SJCRH30 (cell line): ENCODE measurements around the gene PITPNM3. TPM values are rescaled to one million over a fixed set of nuclear protein-coding genes. Genes with fewer than 3 reads are reported as not detected.

Experiments
- DNase-seq, 2 experiments: peaks; one replicate each; pipeline ENCODE4 v3.0.0-alpha.2; 2015 to 2020
- H3K27ac ChIP-seq: fragments of 250-450 bp; sonication (Bioruptor Pico); 2 replicates; pipeline ENCODE4 v1.5.1; 2020; ENCODE audit warnings: mild to moderate bottlenecking, moderate library complexity
- H3K27me3 ChIP-seq: fragments of 250-450 bp; sonication (Bioruptor Pico); 2 replicates; pipeline ENCODE4 v1.5.1; 2020; ENCODE audit warnings: mild to moderate bottlenecking, moderate library complexity
- H3K36me3 ChIP-seq: fragments of 250-450 bp; sonication (Bioruptor Pico); 2 replicates; pipeline ENCODE4 v1.5.1; 2020; ENCODE audit warnings: mild to moderate bottlenecking, moderate library complexity
- H3K4me1 ChIP-seq: fragments of 250-450 bp; sonication (Bioruptor Pico); 2 replicates; pipeline ENCODE4 v1.5.1; 2020; ENCODE audit warnings: mild to moderate bottlenecking, moderate library complexity
- H3K4me3 ChIP-seq: fragments of 250-450 bp; sonication (Bioruptor Pico); 2 replicates; pipeline ENCODE4 v1.5.1; 2020; ENCODE audit warnings: mild to moderate bottlenecking, moderate library complexity
- H3K9me3 ChIP-seq: fragments of 250-450 bp; sonication (Bioruptor Pico); replicated peaks from 2 replicates; pipeline ENCODE4 v1.5.1; 2020; ENCODE audit warnings: mild to moderate bottlenecking, moderate library complexity
- total RNA-seq: library from RNA; depleted of rRNA; stranded (reverse); fragments of >200 nt; shearing (Covaris generic); gene quantifications from 2 replicates; pipeline ENCODE4 v1.2.3, GENCODE V29; 2014

The PITPNM3 gene
- total RNA-seq, 1 experiment from 2014 or later, result 39.2 TPM

DNA sequence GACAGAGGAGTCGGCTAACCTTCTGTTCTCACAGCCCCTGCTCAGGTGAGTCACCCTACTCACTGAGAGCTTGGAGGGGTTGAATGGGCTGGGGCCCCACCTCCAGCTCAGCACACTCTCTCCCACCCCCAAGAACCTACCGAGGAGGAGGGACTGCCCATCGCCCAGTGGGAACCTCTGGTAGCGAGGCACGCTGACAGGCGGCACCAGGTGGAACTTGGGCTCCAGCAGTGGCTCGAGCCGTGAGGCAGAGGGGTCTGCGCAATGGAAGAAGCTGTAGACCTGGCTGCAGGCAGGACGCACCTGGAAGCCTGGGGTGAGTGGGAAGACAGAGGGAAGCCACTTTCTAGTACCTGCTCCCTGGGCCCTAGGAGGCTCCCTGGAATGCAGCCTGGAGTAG, 83.8 kb downstream of the PITPNM3 start:
- Histone ChIP-seq H3K4me3 (no peak overlapping the region), H3K4me1 (peaks cover 22% of the 10 kb centered on the region), H3K9me3 (no peaks in the 10 kb centered on the region), H3K27ac (peak overlapping the region; percentile 39), H3K27me3 (no peaks in the 10 kb centered on the region), H3K36me3 (no peaks in the 10 kb centered on the region; the same call in none of the 2 replicates)
- DNase-seq, result peak; percentile 40 to 58

DNA sequence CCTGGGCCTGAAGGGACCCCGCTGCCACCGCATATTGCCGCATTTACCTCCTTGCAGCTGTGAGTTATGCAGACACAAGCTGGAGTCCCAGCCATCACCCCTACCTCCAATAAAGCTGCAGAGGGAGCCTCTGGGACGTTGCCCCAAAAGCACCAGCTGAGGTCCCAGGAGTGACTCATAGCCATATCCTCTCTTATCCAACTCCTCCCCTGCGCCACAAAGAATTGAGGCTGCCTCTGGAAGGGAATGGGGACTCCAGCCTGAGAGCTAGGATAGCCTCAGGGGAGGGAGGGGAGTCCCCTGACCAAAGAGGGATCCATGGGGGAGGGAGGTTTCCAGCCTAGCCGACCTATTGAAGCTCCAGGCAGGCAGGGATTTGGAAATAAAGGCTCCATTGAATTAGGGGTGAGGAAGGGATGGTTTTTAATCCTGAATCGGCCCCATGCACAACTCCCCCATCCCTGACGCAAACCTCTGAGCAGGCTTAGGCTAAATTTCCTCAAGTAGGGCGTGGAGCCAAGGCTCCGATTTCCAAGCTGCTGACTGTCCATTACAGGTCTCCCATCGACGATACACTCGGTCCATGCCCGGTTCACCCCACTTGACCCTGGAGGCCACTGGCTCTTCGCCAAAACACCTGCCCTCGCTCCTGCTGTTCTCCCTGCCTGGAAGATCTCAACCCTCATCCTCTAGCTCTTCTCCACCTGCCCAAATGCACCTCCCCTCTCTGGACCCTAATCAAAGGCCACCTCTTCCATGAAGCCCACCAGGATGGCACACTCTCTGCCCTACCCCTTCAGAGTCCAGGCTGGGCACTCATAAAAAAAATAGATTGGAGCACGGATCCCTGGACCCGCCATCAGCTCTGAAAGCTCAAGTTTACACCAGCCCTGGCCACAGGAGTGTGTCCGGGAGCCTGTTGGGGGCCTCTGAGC, 84.6 kb downstream of the PITPNM3 start:
- H3K36me3 ChIP-seq, result no peaks in the 10 kb centered on the region; the same call in none of the 2 replicates
- no peak overlapping the region for H3K4me3 ChIP-seq
- peak; percentile 87 to 93 for DNase-seq
- no peaks in the 10 kb centered on the region for H3K9me3 ChIP-seq
- no peaks in the 10 kb centered on the region for H3K27me3 ChIP-seq
- peak overlapping the region; percentile 39 for H3K27ac ChIP-seq
- peaks cover 22% of the 10 kb centered on the region for H3K4me1 ChIP-seq

DNA sequence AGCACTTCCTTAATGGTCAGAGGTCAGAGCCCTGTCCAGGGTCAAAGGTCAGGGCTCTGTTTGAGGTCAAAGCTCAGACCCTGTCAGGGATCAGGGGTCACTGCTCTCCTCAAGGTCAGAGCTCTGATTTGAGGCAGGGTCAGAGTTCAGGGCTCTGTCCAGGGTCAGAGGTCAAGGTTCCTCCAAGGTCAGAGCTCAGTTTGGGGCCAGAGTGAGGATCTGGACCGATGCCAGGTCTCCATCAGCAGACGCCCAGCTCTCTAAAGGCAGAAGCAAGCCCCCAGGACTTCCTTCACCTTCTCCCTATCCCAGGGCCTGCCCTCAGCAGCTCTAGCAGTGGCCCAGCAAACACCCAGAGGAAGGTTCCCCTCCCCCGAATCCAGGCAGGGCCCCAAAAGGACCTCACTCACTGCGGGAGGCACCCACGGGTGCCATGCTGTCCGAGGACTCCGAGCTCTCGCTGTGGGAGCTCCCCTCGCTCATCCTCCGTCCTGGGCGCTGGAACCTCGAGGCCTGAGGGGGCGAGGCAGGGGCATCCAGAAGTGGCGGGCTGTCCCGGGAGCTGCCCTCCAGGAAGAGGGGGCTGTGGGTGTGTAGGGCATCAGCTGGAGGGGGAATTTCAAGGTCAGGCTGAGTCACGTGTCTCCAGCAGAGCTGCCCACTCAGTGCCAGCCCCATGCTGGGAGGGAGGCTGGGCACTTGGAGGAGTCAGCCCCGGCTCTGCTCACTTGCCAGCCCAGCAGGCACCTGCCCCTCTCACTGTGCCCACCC, 85.4 kb downstream of the PITPNM3 start:
- no peak for DNase-seq
- Histone ChIP-seq H3K4me3 (no peak overlapping the region), H3K4me1 (peaks cover 22% of the 10 kb centered on the region), H3K27me3 (no peaks in the 10 kb centered on the region), H3K36me3 (no peaks in the 10 kb centered on the region; the same call in none of the 2 replicates), H3K9me3 (no peaks in the 10 kb centered on the region), H3K27ac (no peak overlapping the region; the same call in 1 of the 2 replicates)

DNA sequence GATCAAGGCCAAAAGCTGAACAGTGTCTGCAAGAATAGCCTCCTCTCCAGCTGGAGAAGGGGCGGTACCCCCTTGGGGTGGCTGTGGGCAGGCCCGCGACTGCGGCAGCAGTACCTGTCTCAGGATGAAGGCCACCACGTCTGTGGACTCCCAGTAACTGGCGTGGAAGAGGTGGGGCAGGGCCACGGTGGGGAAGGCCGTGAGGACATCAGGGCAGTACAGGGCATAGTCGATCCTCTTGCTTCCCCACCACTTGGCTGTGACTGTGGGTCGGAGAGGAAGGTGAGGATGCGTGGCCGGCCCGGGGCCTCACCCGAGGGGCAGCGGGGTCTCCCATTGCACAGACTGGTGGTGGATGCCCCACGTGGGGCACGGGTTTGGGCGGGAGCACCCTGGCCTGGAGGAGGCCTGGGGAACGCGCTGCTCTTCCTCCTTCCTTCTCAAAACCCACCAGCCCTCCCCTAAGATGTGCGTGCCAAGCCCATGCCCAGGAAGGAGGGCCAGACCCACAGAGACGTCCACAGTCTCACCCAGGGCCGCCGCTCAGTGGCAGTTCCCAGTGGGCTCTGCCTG, 86.1 kb downstream of the PITPNM3 start:
- no peak overlapping the region for H3K4me3 ChIP-seq
- H3K27ac ChIP-seq, result no peak overlapping the region
- H3K27me3 ChIP-seq, result no peaks in the 10 kb centered on the region
- DNase-seq, result no peak
- peaks cover 22% of the 10 kb centered on the region for H3K4me1 ChIP-seq
- H3K9me3 ChIP-seq, result no peaks in the 10 kb centered on the region
- H3K36me3 ChIP-seq, result no peaks in the 10 kb centered on the region; the same call in none of the 2 replicates

DNA sequence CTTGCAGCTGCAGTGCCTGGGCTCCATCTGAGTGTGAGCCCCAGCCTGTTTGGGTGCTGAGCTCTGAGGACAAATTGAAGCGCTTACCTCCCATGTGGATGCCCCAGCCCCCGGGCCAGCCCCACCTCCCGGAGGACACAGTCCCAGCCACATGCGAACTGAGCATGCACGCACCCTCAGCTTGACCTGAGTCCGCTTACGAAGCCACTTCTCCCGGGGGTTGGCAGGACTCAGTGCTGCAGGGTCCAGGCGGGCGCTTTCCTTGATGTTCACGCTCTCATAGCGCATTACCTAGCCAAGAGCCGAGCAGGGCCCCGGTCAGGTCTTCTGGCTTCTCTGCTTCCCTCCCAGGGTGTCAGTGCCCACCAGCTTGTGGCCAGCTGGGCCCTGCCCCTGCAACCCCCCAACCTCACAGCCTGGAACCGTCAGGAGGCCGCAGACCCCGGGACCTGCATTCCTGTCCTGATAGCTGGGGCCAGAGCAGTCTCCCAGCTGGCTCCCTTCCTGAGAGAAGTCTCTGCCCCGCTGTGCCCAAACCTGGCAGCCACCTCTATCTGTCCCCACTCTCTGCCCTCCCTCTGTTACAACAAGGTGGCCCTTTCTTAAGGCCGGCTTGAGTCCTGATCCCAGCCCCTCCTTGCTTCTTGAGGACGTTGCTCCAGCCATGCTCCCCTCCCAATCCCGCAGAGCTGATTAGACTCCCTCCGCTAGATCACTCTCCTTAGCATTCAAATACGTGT, 88.1 kb downstream of the PITPNM3 start:
- Histone ChIP-seq H3K27ac (no peak overlapping the region), H3K4me1 (peaks cover 19% of the 10 kb centered on the region), H3K27me3 (no peaks in the 10 kb centered on the region), H3K9me3 (no peaks in the 10 kb centered on the region), H3K4me3 (no peak overlapping the region), H3K36me3 (no peaks in the 10 kb centered on the region; the same call in none of the 2 replicates)
- DNase-seq, result no peak

DNA sequence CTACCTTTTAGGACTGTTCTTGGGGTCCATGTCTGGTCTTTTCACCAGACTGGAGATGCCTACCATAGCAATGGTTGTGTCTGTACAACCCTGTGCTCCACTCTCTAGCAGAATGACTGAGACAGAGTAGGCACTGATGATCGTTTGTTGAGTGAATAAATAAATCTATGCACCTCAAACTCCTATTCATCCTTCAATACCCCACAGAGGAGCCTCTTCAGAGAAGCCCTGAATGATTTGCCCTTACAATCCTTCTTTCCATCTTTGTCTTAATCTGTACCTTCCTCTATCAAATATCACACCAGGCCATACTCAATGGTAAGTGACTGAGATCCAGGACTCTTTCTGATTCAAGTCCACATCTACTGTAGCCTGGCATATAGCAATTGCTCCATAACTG, 88.8 kb downstream of the PITPNM3 start:
- H3K9me3 ChIP-seq, result no peaks in the 10 kb centered on the region
- H3K36me3 ChIP-seq, result no peaks in the 10 kb centered on the region; the same call in none of the 2 replicates
- no peak overlapping the region for H3K4me3 ChIP-seq
- peaks cover 14% of the 10 kb centered on the region for H3K4me1 ChIP-seq
- no peaks in the 10 kb centered on the region for H3K27me3 ChIP-seq
- no peak overlapping the region for H3K27ac ChIP-seq
- DNase-seq, result no peak

DNA sequence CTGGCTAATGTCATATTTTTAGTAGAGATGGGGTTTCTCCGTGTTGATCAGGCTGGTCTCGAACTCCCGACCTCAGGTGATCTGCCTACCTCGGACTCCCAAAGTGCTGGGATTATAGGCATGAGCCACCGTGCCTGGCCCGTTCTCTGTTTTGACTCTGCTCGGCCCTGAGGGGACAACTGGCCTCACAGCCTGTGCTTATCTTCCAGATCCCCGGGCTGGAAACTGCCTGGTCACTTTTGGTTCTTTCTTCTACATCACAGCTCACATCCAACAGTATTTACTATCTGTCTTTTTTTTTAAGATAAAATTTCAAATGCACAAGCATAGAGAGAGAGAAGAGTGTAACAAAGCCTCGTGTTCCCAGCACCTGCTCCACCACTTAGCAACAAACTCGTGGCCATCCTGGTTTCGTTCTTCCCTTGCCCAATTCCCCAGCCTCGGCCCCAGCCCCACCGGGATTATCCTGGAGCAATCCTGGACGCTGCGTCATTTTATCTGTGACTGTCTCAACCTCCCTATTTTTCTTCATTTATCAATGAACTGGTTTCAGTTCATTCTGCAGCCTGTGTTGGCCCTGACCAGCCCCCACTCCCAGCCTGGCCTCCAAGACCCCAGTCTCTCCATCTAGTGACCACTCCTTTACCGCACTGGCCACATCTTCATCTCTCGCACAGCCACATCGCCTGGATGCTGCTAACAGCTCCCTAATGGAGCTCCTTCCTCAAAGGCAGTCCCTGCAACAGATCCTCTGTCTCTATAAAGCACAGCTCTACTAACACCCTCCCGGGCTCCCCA, 91.0 kb downstream of the PITPNM3 start:
- DNase-seq, result no peak
- no peaks in the 10 kb centered on the region for H3K4me1 ChIP-seq
- H3K27me3 ChIP-seq, result no peaks in the 10 kb centered on the region
- no peak overlapping the region for H3K4me3 ChIP-seq
- no peaks in the 10 kb centered on the region; the same call in none of the 2 replicates for H3K36me3 ChIP-seq
- no peaks in the 10 kb centered on the region for H3K9me3 ChIP-seq
- no peak overlapping the region for H3K27ac ChIP-seq

DNA sequence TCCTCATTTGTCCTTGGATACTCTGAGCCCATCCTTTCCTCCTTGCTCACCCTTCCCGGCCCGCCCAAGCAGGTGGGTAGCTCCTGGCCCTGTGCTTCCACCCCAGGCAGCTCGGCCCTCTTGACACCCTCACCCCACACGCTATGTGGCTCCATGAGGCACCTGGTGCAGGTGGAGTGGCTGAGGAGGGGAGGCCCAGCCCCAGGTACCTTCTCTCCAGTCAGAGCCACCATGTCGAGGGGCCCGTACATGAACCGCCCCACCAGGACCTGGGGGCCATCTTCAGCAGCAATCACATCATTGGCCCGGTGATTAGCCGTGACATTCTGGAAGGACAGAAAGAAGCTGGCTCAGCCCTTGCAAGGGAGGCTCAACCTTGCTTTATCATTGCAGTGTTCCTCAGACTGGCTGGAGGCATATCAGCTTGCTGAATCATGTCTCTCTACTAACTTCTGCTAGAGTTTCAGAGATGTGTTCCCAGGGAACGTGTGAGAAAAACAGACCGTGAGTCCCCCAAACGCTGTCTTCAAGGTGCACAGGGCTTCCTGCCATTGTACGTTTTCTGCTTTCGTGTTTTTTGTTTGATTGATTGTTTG, 91.8 kb downstream of the PITPNM3 start:
- H3K27ac ChIP-seq, result no peak overlapping the region
- DNase-seq, result no peak
- H3K4me1 ChIP-seq, result no peaks in the 10 kb centered on the region
- no peaks in the 10 kb centered on the region for H3K9me3 ChIP-seq
- H3K27me3 ChIP-seq, result no peaks in the 10 kb centered on the region
- H3K4me3 ChIP-seq, result no peak overlapping the region
- H3K36me3 ChIP-seq, result no peaks in the 10 kb centered on the region; the same call in none of the 2 replicates

DNA sequence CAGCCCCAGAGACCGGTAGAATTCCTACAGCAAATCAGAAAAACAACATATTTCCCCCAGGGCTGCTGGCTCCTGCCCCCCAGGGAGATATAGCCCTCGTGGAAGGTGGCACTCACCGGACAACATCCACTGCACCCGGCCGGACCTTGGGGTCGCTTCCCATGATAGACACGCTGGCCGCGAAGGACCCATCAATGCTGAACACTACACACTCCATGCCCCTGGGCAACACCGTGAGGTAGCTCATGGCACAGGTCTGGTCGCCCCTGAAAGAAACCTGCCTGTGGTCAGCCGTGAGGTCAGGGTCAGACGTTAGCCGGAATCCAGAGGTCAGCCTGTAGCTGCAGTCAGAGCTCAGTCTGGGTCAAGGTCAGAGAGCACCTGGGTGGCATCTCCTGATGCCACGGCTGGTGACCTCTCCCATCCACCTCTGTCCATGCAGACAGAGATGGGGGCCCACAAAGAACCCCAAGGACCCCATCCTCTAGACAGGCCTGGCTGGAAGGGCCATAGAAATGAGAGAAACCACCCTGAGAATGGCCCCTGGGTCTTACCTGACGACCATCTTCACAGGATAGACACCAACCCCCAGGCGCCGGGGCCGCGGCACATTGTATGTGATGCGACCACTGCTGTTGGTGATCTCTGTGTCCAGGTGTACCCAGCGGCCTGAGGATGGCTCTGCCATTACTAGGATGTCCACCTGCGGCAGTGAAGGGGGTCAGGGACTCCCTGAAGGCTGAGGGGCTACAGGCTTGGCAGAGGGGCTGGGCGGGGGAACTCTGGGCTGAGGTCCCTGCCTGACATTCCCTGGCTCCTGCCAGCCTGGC, 92.5 kb downstream of the PITPNM3 start:
- no peak overlapping the region for H3K4me3 ChIP-seq
- H3K27ac ChIP-seq, result no peak overlapping the region
- H3K36me3 ChIP-seq, result no peaks in the 10 kb centered on the region; the same call in 1 of the 2 replicates
- H3K27me3 ChIP-seq, result no peaks in the 10 kb centered on the region
- DNase-seq, result no peak
- H3K9me3 ChIP-seq, result no peaks in the 10 kb centered on the region
- no peaks in the 10 kb centered on the region for H3K4me1 ChIP-seq

DNA sequence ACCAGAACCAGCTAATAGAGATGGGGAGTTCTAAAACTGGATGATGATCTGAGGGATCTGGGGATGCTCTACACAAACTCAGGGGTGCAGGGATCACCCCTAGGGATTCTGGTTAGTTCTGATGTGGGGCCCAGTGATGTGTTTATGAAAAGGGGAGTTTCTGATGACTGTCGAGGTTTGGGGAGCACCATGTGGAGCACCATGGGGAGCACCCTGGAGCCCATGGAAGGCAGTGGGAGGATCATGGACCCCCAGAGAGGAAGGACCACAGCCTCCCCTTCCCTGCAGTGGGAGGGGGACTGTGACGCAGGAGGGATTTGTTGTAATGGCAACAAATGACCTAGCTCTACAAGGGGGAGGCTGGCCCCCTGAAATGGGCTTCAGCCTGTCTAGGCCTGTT, 93.7 kb downstream of the PITPNM3 start:
- Histone ChIP-seq H3K4me3 (no peak overlapping the region), H3K27me3 (no peaks in the 10 kb centered on the region), H3K4me1 (no peaks in the 10 kb centered on the region), H3K27ac (no peak overlapping the region), H3K36me3 (no peaks in the 10 kb centered on the region; the same call in 1 of the 2 replicates), H3K9me3 (no peaks in the 10 kb centered on the region)
- DNase-seq, result no peak

DNA sequence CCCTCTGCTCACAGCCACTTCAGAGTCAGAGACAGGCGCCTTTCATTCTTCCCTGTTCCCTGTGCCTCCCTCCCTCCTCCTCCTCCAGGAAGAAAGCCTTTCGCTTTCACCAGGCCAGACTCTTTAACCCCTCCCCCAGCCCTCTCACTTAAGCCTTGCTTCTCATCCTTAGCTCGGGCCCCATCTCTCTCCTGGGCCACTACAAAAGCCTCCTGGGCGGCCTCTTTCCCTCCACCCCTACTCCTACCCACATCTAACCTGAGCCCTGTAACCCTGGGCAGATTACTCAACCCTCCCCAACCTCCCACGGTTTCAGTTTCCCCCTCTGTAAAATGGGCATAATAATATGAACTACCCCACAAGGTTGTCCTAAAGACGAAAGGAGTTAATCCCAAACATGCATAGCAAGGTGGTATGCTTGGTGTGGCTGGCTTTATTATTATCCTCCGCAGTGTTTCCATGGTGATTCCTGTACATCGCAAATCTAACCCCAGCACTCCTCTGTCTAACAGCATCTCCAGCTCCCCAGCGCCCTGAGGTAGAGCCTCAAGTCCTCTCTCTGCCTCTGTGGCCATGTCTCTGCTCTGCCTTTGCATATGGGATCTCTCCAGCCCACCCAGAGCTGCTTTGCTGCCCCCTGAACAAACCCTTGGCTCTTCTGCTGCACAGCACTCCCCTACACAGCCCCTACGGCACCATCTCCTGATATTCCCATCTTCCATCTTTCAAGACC, 94.4 kb downstream of the PITPNM3 start:
- H3K4me1 ChIP-seq, result no peaks in the 10 kb centered on the region
- no peak for DNase-seq
- no peak overlapping the region for H3K27ac ChIP-seq
- no peaks in the 10 kb centered on the region for H3K9me3 ChIP-seq
- H3K36me3 ChIP-seq, result no peaks in the 10 kb centered on the region; the same call in 1 of the 2 replicates
- no peak overlapping the region for H3K4me3 ChIP-seq
- no peaks in the 10 kb centered on the region for H3K27me3 ChIP-seq

DNA sequence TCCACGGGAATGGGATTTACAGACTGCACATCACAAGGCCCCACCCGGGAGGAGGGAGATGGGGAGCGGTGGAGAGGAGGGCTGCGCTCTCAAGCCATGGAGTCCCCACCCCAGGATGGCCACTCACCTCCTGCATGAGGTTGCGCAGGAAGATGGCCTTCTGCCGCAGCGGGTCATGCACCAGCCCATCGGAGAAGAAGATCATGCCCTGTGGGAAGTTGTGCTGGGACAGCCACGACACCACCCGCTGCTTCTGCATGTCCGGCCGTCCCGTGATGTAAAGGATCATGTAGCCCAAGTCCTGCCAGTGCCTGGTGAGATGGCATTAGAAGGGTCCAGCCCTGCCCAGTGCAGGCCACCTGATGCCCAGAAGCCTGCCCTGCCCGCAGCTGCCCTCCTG, 95.1 kb downstream of the PITPNM3 start:
- H3K36me3 ChIP-seq, result no peaks in the 10 kb centered on the region; the same call in 1 of the 2 replicates
- H3K27ac ChIP-seq, result no peak overlapping the region
- no peak overlapping the region for H3K4me3 ChIP-seq
- no peaks in the 10 kb centered on the region for H3K9me3 ChIP-seq
- H3K4me1 ChIP-seq, result no peaks in the 10 kb centered on the region
- DNase-seq, result no peak
- no peaks in the 10 kb centered on the region for H3K27me3 ChIP-seq
